ENCODE measurements around the gene PPP1R9B. TPM values are rescaled to one million over a fixed set of nuclear protein-coding genes. Genes with fewer than 3 reads are reported as not detected.

PPP1R9B gene
- total RNA-seq, 1 experiment from 2014 or later = 21.7 TPM

DNA sequence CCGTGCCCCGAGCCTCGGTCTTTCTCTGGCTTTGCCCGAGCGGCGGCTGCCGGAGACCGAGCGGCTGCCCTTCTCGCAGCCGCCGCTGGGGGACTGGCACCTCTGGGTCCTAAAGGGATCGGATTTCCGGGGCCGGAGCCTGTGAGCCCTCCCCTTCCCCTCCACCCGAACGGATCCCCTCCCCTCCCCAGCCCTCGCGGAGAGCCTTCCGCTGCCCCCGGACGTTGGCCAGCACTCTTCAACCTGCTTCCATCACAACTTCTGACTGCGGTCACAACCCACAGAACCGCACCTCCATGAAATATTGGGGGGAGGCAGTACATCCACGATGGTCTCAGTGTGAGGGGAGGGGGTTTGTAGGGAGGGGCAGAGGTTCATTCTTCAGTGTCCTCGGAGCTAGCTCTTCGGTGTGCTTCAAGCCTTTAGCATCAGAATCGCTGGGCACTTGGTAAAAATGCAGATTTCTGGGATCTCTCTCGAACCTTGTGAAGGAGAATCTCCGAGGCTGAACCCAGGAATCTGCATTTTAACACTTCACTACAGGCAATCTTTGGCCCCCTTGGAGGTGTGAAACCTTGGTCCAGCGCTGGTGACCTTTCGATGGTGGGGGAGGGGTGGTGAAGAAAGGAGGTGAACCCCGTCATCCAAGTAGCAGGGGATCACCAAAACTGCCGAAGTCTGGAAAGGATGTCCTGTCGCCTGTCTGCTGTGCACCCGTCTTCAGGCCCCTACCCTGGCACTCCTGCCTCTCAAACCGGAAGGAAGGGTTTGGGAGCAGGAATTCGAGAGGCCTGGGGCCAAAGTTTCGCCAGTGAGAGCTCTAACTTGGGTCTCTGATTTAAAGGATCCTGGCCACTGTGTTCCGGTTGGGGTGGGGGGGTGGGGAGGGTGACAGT is 812 bp upstream of the PPP1R9B start:
- peak; percentile 92 for DNase-seq (ENCODE audit: low spot score)
- TF ChIP-seq NR2C2 (CRISPR knock-in tag; IDR thresholded peaks at IDR 0.05) (no peak), SP1 (CRISPR knock-in tag; conservative IDR thresholded peaks at IDR 0.05) (peak; percentile 56; the same call in 1 of the 2 replicates)
- peak overlapping the region; percentile 75 for H3K4me3 Mint-ChIP-seq
- ChIA-PET CTCF (interaction anchor here (0.5 to 6.2 kb wide), 24 partner anchors 10 to 246 kb away, joined by 3 to 52 read pairs (median 8); partner anchors contain the start of genes LRRC59, PDK2, SAMD14 and SGCA), POLR2A (interaction anchor here (0.7 to 1.9 kb wide), 4 partner anchors 10 to 57 kb away, joined by 3 to 22 read pairs (median 4); no protein-coding TSS in a partner anchor)
- H3K4me1 Mint-ChIP-seq = peaks cover 38% of the 10 kb centered on the region
- peaks cover 19% of the 10 kb centered on the region for H3K27me3 Mint-ChIP-seq (ENCODE audit: low read depth)
- peak overlapping the region; percentile 95 for H3K27ac Mint-ChIP-seq
- H3K9me3 Mint-ChIP-seq = no peaks in the 10 kb centered on the region
- ATAC-seq = peak; percentile 58
- no peaks in the 10 kb centered on the region for H3K36me3 Mint-ChIP-seq

DNA sequence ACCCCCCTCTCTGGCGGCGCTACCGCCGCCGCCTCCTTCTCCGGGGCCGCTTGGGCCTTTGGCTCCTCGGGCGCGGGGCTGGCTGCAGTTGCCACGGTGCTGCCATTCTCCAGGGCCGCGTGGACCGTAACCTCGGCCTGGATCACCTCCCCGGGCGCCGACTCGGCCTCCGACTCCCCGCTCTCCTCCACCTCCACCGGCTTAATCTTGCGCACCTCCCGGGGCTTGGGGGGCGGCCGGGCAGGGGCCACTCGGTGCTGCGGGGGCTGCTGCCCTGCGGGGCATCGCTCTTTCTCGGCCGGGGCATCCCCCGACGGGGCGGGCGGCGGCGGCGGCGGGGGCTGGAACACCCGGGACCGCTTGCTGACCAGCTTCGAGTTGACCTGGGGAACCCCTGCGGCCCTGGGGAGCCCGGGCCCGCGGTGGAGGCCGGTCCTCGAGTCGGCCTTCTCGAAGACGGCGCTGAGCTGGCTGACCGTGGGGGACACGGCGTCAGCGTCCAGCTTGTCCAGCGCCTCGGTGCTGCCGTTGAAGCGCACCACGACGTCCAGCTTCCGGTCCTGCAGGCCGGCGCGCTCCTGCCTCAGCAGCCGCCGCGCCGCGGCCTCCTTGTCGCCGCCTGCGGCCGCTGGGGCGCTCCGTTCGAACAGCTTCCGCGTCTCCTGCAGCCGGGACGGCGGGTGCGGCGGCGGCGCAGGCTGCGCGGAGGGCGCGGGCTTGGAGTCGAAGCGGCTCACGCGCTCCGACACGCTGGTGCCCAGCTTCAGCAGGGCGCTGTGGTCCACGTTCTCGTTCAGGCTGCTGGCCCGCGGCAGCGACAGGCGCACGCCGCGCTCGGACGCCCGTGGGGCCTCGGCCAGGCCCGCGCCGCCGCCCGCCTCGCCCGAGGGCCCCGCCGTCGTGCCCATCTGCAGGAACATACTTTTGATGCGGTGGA is 792 bp downstream of the PPP1R9B start:
- POLR2A ChIA-PET = no interaction called here
- Mint-ChIP-seq H3K4me1 (peaks cover 33% of the 10 kb centered on the region), H3K36me3 (no peaks in the 10 kb centered on the region), H3K27ac (no peak overlapping the region), H3K9me3 (no peaks in the 10 kb centered on the region), H3K27me3 (ENCODE audit: low read depth) (peaks cover 19% of the 10 kb centered on the region), H3K4me3 (peak overlapping the region; percentile 80)
- CTCF ChIA-PET = interaction anchor here (0.8 to 6.2 kb wide), 14 partner anchors 10 to 197 kb away, joined by 3 to 52 read pairs (median 4); partner anchors contain the start of genes PDK2 and TMEM92
- DNase-seq (ENCODE audit: low spot score) = no peak
- no peak for ATAC-seq
- no peak for TF ChIP-seq NFE2L1 (CRISPR knock-in tag; IDR thresholded peaks at IDR 0.05)
- TF ChIP-seq EMX1 (CRISPR knock-in tag; IDR thresholded peaks at IDR 0.05) = no peak
- no peak for TF ChIP-seq NR1H2 (CRISPR knock-in tag; IDR thresholded peaks at IDR 0.05)
- TF ChIP-seq ZNF263 (CRISPR knock-in tag; IDR thresholded peaks at IDR 0.05; ENCODE audit: low read depth) = peak; percentile 16
- no peak for TF ChIP-seq GRHL2 (CRISPR knock-in tag; IDR thresholded peaks at IDR 0.05; ENCODE audit: insufficient replicate concordance, severe bottlenecking)
- TF ChIP-seq, protein P1, sequence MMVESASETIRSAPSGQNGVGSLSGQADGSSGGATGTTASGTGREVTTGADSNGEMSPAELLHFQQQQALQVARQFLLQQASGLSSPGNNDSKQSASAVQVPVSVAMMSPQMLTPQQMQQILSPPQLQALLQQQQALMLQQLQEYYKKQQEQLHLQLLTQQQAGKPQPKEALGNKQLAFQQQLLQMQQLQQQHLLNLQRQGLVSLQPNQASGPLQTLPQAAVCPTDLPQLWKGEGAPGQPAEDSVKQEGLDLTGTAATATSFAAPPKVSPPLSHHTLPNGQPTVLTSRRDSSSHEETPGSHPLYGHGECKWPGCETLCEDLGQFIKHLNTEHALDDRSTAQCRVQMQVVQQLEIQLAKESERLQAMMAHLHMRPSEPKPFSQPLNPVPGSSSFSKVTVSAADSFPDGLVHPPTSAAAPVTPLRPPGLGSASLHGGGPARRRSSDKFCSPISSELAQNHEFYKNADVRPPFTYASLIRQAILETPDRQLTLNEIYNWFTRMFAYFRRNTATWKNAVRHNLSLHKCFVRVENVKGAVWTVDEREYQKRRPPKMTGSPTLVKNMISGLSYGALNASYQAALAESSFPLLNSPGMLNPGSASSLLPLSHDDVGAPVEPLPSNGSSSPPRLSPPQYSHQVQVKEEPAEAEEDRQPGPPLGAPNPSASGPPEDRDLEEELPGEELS (CRISPR knock-in tag; IDR thresholded peaks at IDR 0.05) = peak; percentile 81
- TF ChIP-seq ETV6 (CRISPR knock-in tag; IDR thresholded peaks at IDR 0.05) = peak; percentile 42; the same call in 1 of the 2 replicates
- TF ChIP-seq NR3C1 (CRISPR knock-in tag; conservative IDR thresholded peaks at IDR 0.05; ENCODE audit: low read depth) = no peak
- TF ChIP-seq RORB (CRISPR knock-in tag; IDR thresholded peaks at IDR 0.05) = no peak
- no peak; the same call in 1 of the 2 replicates for TF ChIP-seq ZNF423 (CRISPR knock-in tag; IDR thresholded peaks at IDR 0.05)
- no peak for TF ChIP-seq ZNF416 (CRISPR knock-in tag; IDR thresholded peaks at IDR 0.05)
- no peak for TF ChIP-seq NFATC4 (CRISPR knock-in tag; IDR thresholded peaks at IDR 0.05)
- no peak for TF ChIP-seq CBFB (CRISPR knock-in tag; IDR thresholded peaks at IDR 0.05; ENCODE audit: low read depth)
- TF ChIP-seq TEAD4 (CRISPR knock-in tag; IDR thresholded peaks at IDR 0.05) = no peak
- no peak for TF ChIP-seq IRF2 (CRISPR knock-in tag; IDR thresholded peaks at IDR 0.05; ENCODE audit: borderline replicate concordance, low read depth)
- TF ChIP-seq ZNF121 (CRISPR knock-in tag; IDR thresholded peaks at IDR 0.05) = 0 out of 2 replicates have a peak, but pooled peaks have one; percentile 18
- TF ChIP-seq, protein P2, sequence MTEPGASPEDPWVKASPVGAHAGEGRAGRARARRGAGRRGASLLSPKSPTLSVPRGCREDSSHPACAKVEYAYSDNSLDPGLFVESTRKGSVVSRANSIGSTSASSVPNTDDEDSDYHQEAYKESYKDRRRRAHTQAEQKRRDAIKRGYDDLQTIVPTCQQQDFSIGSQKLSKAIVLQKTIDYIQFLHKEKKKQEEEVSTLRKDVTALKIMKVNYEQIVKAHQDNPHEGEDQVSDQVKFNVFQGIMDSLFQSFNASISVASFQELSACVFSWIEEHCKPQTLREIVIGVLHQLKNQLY (CRISPR knock-in tag; IDR thresholded peaks at IDR 0.05) = no peak
- TF ChIP-seq, protein P3, sequence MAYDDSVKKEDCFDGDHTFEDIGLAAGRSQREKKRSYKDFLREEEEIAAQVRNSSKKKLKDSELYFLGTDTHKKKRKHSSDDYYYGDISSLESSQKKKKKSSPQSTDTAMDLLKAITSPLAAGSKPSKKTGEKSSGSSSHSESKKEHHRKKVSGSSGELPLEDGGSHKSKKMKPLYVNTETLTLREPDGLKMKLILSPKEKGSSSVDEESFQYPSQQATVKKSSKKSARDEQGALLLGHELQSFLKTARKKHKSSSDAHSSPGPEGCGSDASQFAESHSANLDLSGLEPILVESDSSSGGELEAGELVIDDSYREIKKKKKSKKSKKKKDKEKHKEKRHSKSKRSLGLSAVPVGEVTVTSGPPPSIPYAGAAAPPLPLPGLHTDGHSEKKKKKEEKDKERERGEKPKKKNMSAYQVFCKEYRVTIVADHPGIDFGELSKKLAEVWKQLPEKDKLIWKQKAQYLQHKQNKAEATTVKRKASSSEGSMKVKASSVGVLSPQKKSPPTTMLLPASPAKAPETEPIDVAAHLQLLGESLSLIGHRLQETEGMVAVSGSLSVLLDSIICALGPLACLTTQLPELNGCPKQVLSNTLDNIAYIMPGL (CRISPR knock-in tag; IDR thresholded peaks at IDR 0.05) = peak; percentile 47
- TF ChIP-seq CREM (CRISPR knock-in tag; IDR thresholded peaks at IDR 0.05) = no peak
- TF ChIP-seq, protein P4, sequence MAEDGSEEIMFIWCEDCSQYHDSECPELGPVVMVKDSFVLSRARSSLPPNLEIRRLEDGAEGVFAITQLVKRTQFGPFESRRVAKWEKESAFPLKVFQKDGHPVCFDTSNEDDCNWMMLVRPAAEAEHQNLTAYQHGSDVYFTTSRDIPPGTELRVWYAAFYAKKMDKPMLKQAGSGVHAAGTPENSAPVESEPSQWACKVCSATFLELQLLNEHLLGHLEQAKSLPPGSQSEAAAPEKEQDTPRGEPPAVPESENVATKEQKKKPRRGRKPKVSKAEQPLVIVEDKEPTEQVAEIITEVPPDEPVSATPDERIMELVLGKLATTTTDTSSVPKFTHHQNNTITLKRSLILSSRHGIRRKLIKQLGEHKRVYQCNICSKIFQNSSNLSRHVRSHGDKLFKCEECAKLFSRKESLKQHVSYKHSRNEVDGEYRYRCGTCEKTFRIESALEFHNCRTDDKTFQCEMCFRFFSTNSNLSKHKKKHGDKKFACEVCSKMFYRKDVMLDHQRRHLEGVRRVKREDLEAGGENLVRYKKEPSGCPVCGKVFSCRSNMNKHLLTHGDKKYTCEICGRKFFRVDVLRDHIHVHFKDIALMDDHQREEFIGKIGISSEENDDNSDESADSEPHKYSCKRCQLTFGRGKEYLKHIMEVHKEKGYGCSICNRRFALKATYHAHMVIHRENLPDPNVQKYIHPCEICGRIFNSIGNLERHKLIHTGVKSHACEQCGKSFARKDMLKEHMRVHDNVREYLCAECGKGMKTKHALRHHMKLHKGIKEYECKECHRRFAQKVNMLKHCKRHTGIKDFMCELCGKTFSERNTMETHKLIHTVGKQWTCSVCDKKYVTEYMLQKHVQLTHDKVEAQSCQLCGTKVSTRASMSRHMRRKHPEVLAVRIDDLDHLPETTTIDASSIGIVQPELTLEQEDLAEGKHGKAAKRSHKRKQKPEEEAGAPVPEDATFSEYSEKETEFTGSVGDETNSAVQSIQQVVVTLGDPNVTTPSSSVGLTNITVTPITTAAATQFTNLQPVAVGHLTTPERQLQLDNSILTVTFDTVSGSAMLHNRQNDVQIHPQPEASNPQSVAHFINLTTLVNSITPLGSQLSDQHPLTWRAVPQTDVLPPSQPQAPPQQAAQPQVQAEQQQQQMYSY (CRISPR knock-in tag; IDR thresholded peaks at IDR 0.05) = peak; percentile 12; the same call in 1 of the 2 replicates

All from WTC11 (cell line).